Muscle of leg (tissue), 11 donors: ENCODE measurements around the gene SULT1A1. TPM values are rescaled to one million over a fixed set of nuclear protein-coding genes. Genes with fewer than 3 reads are reported as not detected.
"Not testable (repeated sequence)": the region's sequence is repeated elsewhere in the genome, so short reads cannot be mapped to it uniquely, and the experiment has no call there.

Experiments
- DNase-seq: peaks from one replicate; pipeline ENCODE4 v3.0.0; 2013
- H3K27ac ChIP-seq: one replicate; pipeline ENCODE4 v1.5.1; 2013; ENCODE audit warnings: mild to moderate bottlenecking, low read length, control low read depth
- H3K27me3 ChIP-seq: one replicate; pipeline ENCODE4 v1.6.1; 2013; ENCODE audit warnings: low read length; ENCODE audit not compliant: control insufficient read depth, insufficient read depth
- H3K36me3 ChIP-seq: one replicate; pipeline ENCODE4 v1.6.1; 2013; ENCODE audit warnings: low read length; ENCODE audit not compliant: control insufficient read depth, insufficient read depth
- H3K4me1 ChIP-seq: one replicate; pipeline ENCODE4 v1.6.1; 2013; ENCODE audit warnings: low read length; ENCODE audit not compliant: control insufficient read depth, insufficient read depth
- H3K4me3 ChIP-seq: one replicate; pipeline ENCODE4 v1.5.1; 2013; ENCODE audit warnings: low read length, control low read depth
- H3K9me3 ChIP-seq: replicated peaks from 2 replicates; pipeline ENCODE4 v1.6.1; 2013; ENCODE audit warnings: low read depth, low read length; ENCODE audit not compliant: control insufficient read depth
- WGBS: methylation state at CpG from one replicate; pipeline ENCODE4 v1.1.5; 2013; ENCODE audit warnings: missing lambda C conversion rate; ENCODE audit not compliant: insufficient coverage; 5-methylcytosine and 5-hydroxymethylcytosine counted together
- polyA plus RNA-seq, 8 donors: library from polyadenylated mRNA; unstranded; fragments of 120-200 nt; gene quantifications; one replicate each; pipeline versions ENCODE4 v1.2.1 to v1.2.3, GENCODE V29; 2013; ENCODE audit warnings: inconsistent platforms in 1 of 8, low replicate concordance in 1 of 8; ENCODE audit not compliant: insufficient read length in 8 of 8, insufficient read depth in 1 of 8
- total RNA-seq: library from RNA; stranded (reverse); fragments of 120-200 nt; gene quantifications from one replicate; pipeline ENCODE4 v1.2.4, GENCODE V29; 2013

The SULT1A1 gene
- total and polyA plus RNA-seq, 9 donors, result 5.9 to 32.3 (median 14.6) TPM

GRCh38 chr16:28608867-28609596, 812 bp downstream of the SULT1A1 start:
- DNase-seq, result peak; percentile 66
- H3K4me1 ChIP-seq, result peaks cover 15% of the 10 kb centered on the region
- not testable (repeated sequence) for H3K27ac ChIP-seq, H3K9me3 ChIP-seq, H3K4me3 ChIP-seq, H3K27me3 ChIP-seq, H3K36me3 ChIP-seq
- 63% methylated on average over 3 of the region's 11 CpGs for WGBS

GRCh38 chr16:28608496-28608808, 1.4 kb downstream of the SULT1A1 start:
- not testable (repeated sequence) for H3K4me3 ChIP-seq, H3K9me3 ChIP-seq, H3K27ac ChIP-seq, H3K27me3 ChIP-seq, H3K36me3 ChIP-seq, DNase-seq
- peaks cover 15% of the 10 kb centered on the region for H3K4me1 ChIP-seq
- no CpG with 5 or more reads among the region's 7 CpGs for WGBS

DNA sequence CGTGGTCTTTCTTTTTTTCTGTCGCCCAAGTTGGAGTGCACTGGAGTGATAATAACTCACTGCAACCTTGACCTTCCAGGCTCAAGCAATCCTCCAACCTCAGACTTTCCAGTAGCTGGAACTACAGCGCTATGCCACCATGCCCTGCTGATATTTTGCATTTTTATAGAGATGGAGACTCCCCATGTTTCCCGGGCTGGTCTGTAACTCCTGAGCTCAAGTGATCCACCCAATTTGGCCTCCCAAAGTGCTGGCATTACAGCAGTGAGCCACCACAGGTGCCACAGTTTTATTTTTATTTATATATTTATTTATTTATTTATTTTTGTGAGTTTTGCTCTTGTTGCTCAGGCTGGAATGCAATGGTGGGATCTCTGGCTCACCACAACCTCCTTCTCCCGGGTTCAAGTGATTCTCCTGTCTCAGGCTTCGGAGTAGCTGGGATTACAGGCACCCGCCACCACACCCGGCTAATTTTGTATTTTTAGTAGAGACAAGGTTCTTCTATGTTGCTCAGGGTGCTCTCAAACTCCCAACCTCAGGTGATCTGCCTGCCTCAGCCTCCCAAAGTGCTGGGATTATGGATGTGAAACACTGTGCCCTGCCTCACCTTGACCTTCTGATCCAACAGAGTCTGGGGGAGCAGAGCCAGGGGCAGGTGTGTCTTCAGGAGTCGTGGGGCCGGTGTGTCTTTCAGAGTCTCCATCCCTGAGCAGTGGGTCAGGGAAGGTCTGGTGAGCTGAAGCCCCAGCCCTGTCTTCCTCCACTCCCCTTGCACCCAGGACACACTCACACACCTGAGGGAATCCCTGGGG, 2.0 kb downstream of the SULT1A1 start:
- peaks cover 15% of the 10 kb centered on the region for H3K4me1 ChIP-seq
- WGBS, result no CpG with 5 or more reads among the region's 10 CpGs
- H3K27ac ChIP-seq, result not testable (repeated sequence)

GRCh38 chr16:28607116-28607623, 2.7 kb downstream of the SULT1A1 start:
- H3K27ac ChIP-seq, result no peak overlapping the region
- no peak overlapping the region for H3K4me3 ChIP-seq
- H3K9me3 ChIP-seq, result no peaks in the 10 kb centered on the region
- no peak for DNase-seq
- no peaks in the 10 kb centered on the region for H3K36me3 ChIP-seq
- H3K27me3 ChIP-seq, result no peaks in the 10 kb centered on the region
- peaks cover 15% of the 10 kb centered on the region for H3K4me1 ChIP-seq
- WGBS, result 98% methylated on average over 6 of the region's 9 CpGs

More for the DNA sequence above, 2.0 kb downstream of the SULT1A1 start:
- not testable (repeated sequence) for H3K4me3 ChIP-seq, H3K27me3 ChIP-seq, H3K36me3 ChIP-seq, DNase-seq, H3K9me3 ChIP-seq

DNA sequence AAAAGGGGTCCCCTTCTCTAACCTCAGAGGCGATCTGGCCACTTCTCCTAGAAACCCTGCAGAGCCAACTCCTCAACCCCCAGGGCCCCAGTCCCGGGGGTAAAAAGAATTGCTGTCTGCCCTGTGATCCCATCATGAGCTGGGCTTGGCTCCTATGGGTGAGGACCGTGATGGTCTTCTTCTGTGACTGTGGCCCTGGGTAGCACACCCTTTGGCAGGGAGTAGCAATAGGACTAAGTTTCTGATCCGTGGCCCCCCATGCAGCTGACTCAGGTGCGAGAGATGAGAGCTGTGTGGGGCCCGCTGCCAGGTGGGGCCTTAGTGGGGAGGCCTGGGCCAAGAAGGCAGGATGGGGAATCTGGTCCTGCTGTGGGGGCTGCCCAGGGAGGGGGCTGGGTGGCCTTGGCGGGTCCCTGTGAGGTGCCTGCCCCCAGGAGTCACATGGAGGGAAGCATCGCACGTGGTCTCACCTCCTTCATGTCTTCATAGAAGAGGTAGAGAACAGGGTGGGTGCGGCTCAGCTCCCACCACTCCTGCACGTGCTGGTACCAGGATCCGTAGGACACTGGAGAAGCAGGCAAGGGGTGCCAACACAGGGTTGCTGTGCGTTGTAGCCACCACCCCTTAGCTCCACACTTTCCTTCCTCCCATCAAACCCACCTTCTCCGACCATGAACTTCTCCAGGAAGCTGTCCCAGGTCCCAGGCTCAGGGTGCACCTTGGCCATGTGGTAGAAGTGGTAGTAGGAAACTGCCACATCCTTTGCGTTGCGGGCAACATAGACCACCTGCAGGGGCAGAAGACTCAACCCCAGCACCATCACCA, 3.3 kb downstream of the SULT1A1 start:
- Histone ChIP-seq H3K4me3 (no peak overlapping the region), H3K4me1 (peaks cover 15% of the 10 kb centered on the region), H3K27ac (no peak overlapping the region), H3K9me3 (no peaks in the 10 kb centered on the region), H3K27me3 (no peaks in the 10 kb centered on the region), H3K36me3 (no peaks in the 10 kb centered on the region)
- DNase-seq, result no peak
- WGBS, result 65% methylated on average over 5 of the region's 16 CpGs

DNA sequence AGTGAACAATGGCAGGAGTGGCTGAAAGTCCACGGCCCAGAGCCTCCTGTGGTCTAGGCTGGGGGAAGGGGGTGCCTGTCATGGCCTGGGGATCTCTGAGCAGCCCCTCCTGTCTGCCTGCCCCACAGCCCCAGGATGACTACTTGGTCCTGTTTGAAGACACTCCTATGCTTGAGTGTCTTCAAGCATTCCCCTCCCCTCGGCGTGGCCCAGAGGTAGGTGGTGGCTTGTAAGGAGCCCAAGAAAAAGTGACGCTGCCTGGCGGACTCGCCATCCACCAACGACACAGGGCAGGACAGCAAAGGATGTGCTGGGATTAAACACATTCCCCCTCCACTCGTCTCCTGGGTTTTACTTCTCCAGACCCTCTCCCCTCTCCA, 5.7 kb downstream of the SULT1A1 start:
- H3K4me3 ChIP-seq, result no peak overlapping the region
- H3K36me3 ChIP-seq, result no peaks in the 10 kb centered on the region
- no peaks in the 10 kb centered on the region for H3K9me3 ChIP-seq
- H3K27me3 ChIP-seq, result no peaks in the 10 kb centered on the region
- H3K27ac ChIP-seq, result no peak overlapping the region
- WGBS, result 47% methylated on average over 3 of the region's 8 CpGs
- no peak for DNase-seq
- H3K4me1 ChIP-seq, result peaks cover 3% of the 10 kb centered on the region

DNA sequence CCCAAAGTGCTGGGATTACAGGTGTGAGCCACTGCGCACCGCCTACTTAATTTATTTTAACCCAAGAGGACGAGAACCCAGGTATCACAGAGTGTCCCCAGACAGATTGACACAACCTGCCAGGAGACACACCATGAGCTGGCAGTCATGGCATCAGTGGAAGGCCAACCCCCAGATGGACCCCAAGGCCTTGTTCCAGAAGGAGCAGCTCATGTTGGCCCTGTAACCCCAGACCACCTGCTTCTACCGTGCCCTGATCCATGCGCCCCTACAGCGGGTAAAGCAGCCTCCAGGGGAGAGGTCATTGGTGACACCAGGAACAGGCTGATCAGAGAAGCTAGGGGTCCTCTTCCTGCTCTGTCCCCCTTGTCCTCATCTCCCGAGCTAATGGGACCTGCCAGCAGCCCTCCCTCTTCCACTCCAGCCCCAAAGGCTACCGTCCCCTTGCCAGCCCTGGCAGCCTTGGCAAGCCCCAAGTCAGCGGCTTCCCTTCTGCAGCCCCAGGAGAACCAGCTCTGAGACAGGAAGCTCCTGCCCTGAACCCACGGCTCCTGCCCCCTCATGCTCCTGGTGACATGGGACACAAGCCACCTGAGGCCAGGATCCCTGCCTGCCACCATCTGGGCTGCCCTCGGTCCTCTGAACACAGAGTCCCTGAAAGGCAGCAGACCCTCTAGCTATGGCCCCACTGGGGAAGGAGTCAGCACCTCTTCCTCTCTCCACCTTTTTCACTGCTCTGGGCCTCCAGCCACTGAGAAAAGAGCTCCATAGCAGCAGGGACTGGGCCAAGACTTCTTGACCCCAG, 6.3 kb downstream of the SULT1A1 start:
- 73% methylated on average over 10 of the region's 11 CpGs for WGBS
- Histone ChIP-seq H3K36me3 (no peaks in the 10 kb centered on the region), H3K27ac (no peak overlapping the region), H3K9me3 (no peaks in the 10 kb centered on the region), H3K27me3 (no peaks in the 10 kb centered on the region), H3K4me1 (no peaks in the 10 kb centered on the region), H3K4me3 (no peak overlapping the region)
- no peak for DNase-seq

DNA sequence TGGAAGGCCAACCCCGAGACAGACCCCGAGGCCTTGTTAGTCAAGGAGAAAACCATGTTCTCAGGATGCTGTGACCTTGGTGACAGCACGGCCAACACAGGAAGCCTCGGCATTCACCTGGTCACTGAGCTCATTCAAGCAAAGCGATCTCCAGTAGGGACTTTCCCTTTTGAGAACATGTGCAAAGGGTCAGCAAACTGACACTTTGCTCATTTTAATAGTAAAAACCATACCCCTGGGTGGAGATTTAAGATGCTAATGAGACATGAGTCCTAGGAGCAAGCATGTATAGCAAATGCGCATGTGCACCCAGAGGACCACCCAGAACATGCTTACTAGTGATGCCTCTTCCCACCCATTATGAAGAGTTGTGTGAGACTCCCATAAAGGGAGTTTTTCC, 7.3 kb downstream of the SULT1A1 start:
- DNase-seq, result no peak
- H3K36me3 ChIP-seq, result no peaks in the 10 kb centered on the region
- no peaks in the 10 kb centered on the region for H3K27me3 ChIP-seq
- H3K4me3 ChIP-seq, result no peak overlapping the region
- H3K4me1 ChIP-seq, result no peaks in the 10 kb centered on the region
- no peaks in the 10 kb centered on the region for H3K9me3 ChIP-seq
- WGBS, result 100% methylated on average over 2 of the region's 6 CpGs
- H3K27ac ChIP-seq, result no peak overlapping the region

DNA sequence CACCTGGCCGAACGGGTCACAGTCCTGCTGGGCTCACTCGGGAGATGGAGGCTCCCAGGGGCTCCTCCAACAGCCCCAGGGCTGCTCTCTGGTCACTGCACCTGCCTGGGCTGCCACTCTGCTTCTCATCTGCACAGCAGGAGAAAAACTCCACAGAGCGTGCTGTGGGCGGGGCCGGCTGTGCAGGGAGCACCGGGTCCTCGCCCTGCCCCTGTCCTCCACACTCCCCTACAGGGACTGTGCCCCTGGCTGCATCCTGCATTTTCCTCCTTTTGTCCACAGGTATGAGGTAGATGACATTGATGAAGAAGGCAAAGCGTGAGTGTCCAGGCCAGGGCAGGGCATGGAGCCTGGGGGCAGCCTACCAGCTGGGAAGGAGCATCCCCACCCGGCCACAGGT, 7.8 kb downstream of the SULT1A1 start:
- not testable (repeated sequence) for H3K36me3 ChIP-seq
- WGBS, result no CpG with 5 or more reads among the region's 10 CpGs

More for the DNA sequence above, 7.8 kb downstream of the SULT1A1 start:
- H3K27me3 ChIP-seq, H3K9me3 ChIP-seq, DNase-seq, H3K4me3 ChIP-seq, H3K4me1 ChIP-seq, H3K27ac ChIP-seq: not testable (repeated sequence)
